NCI-H748 (cell line): ENCODE results near the gene SPINK8.
"Not testable (repeated sequence)": the region's sequence is repeated elsewhere in the genome, so short reads cannot be mapped to it uniquely, and the experiment has no call there.

ENCODE experiments used
- DNase-seq: peaks from one replicate; lab custom pipeline; 2025; ENCODE audit not compliant: unreplicated experiment; lab: John Stamatoyannopoulos, UW

The SPINK8 gene

DNA sequence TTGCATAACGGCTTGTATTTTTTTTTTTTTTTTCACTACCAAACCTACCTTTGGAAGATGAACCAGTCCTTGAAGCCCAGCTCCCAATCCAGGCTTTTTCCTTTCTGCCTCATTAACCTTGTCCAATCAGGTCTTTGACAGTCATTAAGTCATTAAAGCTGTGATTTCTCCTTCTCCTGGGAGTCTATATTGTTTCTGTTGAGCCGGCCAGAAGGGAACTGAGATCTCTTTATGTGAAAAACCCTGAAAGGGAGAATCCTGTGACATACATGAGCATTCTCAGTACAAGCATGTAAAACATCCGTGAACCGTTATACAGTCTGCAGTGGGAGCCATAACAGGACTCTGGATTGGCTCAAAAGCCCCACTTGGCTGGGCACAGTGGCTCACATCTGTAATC, 52.6 kb downstream of the SPINK8 start:
- no peak for DNase-seq

DNA sequence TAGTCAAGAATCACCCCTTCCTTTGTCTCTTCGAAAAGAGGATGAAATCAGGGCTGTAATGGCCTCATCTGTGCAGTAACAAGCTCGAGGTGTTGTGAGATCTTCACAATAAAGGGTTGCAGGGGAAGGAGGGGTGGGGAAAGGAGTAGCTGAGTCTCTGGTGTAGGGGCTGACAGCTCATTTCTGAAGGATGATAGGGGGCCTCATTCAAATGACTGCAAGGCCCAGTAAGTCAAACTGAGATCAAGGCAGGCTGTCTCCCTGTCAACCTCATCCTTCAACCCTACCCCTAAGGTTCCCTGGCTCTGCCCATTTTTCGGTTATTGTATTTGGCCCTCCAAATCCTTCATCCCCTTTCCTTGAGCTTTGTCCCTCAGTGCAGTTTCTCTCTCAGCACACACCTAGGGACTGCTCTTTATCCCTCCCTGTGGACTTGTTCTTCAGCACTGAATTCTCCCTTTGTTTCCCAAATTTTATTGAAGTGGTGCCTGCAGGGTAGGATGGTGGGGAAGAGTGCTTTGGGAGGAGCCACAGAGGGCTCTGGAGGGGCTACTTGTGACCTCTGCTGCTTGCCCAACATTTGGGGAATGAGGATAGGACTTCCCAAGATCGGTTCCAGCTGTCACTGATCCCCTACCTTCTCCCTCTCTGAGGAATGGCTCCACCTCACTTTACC, 54.4 kb downstream of the SPINK8 start:
- no peak for DNase-seq

DNA sequence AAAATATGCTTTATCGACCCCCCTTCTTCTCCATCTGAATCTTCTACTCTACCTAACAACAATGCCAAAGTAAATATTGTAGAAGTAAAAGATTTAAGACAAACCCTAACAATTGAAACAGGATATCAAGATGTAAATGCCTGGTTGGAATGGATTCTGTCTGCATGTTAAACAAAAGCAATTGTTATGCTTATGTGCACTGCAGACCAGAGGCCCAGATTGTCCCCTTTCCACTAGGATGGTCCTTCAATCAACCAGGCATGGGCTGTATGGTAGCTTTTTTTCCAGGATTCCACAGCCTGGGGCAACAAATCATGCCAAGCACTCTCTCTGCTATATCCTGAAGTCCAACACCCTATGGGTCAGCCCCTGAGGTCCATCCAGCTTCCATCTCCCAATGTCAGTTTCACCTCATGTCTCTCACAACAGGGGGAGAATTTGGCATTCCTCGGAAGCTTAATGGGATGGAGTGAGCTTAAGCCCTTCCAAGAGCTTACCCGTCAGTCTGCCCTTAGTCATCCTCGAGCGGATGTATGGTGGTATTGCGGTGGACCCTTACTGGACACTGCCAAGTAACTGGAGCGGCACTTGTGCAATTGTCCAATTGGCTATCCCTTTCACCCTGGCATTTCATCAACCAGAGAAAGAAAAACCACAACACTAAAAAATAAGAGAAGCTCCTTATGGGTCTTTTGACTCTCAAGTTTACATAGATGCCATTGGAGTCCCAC, 56.4 kb downstream of the SPINK8 start:
- DNase-seq, result no peak

DNA sequence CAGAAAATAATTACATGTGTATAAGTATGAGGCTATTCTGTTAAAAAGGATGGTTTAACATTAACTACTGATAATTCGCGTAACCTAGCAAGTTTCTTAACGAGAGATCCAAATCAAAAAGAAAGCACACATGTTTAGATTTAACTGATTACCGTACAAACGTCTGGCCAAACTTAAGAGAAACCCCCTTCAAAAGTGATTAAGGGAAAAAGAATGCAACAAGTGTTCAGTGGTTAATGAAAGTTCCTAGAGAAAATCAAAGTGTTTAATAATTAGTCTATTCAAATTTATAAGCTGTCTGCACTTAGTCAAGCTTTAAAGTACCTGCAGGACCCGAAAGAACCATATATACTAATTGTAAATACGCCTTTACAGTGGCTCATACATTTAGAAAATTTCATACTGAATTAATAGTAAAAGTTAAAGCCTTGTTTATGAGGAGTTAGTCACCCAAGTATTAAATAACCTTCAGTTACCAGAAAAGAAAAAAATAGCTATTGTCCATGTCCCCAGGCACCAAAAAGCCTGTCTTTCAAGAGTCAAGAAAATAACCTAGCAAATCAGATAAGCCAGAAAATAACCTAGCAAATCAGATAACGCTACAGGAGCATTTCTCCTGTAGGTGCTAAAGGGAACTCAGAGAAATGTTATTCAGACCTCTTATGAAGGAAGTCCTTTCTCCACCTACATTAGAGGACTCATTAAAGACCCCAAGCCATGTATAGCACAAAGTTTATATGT, 58.0 kb downstream of the SPINK8 start:
- DNase-seq, result no peak

DNA sequence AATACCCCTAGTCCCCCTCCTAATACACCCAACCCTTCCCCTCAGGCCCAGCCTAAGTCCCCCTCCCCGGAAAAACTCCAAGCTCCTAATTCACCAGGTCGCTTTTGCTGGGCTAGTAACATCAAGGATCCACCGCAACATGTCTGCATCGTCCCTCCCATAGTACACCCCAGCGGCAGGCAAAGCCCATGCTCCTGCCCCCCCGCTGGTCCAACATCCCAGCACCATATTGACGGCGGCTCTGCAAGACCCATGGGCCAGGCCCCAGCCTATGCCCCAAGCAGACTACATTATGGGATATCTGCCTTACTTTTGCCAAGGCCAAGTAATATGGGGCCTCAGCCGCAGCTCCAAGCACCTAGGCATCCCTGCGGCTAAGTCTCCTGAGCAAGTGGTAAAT, 59.0 kb downstream of the SPINK8 start:
- no peak for DNase-seq

DNA sequence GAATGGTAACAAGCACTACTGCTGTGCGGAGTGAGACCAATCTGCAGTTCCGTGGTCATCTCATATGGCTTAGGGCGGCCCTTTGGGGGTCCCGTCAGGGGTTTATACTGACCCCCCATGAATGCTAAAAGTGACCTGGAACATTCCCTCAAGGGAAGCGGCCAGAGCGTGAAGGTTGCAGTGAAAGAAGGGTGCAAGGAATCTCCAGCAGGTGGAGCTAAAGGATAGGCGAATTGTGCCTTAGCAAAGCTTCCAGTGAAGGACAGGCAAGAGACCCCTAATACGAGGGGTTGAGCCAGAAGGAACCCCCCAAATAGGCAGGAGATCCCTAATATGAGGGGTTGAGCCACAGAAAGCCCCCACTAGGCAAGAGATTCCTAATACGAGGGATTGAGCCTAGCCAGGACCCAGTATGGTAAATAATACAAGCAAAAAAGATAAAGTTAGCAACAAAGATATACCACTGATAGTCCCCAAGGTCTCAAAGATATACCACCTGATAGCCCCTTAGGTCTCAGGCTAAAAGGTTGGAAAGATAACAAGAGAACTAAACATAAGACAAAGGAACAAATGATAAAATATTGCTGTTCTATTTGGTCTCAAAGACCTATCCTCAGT, 59.8 kb downstream of the SPINK8 start:
- peak; percentile 47 for DNase-seq

DNA sequence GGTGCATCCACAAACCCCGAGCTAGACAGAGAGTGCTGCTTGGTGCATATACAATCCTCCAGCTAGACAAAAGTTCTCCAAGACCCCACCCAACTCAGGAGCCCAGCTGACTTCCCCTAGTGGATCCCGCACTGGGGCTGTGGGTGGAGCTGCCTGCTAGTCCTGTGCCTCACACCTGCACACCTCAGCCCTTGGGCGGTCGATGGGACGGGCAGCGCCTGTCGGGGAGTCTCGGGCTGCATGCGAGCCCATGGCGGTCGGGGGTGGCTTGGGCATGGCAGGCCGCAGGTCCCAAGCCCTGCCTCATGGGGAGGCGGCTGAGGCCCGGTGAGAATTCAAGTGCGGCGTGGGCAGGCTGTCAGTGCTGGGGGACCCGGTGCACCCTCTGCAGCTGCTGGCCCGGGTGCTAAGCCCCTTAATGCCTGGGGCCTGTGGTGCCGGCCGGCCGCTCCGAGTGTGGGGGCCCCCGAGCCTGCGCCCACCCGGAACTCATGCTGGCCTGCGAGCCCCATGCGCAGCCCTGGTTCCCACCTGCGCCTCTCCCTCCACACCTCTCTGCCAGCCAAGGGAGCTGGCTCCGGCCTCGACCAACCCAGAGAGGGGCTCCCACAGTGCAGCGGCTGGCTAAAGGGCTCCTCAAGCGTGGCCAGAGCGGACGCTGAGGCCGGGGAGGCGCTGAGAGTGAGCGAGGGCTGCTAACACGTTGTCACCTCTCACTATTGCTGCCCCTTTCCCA, 61.5 kb downstream of the SPINK8 start:
- DNase-seq, result no peak

DNA sequence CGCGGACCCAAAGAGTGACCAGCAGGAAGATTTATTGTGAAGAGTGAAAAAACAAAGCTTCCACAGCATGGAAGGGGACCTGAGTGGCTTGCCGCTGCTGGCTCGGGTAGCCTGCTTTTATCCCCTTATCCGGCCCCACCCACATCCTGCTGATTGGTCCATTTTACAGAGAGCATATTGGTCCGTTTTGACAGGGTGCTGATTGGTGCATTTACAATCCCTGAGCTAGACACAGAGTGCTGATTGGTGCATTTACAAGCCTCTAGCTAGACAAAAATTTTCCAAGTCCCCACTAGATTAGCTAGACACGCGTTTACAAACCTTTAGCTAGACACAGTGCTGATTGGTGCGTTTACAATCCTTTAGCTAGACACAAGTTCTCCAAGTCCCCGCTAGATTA, 62.2 kb downstream of the SPINK8 start:
- DNase-seq, result not testable (repeated sequence)

DNA sequence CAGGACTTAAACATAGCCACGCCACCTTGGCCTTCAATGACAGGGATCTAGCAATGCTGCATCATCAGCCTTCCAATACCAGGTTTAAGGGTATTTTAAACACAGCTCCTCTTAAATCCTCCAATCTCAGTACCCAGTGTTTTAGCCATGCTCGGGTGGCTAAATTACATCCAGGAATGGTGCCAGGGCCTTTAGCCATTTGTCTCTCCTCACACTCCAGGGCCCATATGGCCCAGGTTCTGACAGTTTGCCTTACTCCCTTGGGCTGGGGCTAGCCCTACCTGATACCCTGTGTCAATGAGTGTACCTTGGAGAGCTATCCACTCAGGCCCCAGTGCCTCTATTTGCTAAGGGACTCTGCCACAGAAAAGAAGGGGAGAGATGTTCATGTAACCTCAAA, 63.2 kb downstream of the SPINK8 start:
- no peak for DNase-seq

DNA sequence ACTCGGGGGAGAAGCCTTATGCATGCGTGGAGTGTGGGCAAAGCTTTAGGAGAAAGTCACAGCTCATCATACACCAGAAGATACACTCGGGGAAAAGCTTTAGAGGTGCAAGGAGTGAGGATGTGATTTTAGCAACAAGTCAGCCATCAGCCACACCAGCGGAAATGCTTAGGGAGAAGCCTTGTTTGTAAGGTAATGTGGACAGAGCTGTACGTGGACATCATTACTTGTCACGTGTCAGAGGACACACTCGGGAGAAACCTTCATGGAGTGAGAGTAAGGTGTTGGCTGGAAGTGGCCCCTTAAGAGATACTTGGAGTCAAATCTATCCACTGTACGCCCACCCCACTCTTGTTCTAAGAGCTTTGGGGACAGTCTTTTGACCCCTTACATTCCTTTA, 63.9 kb downstream of the SPINK8 start:
- no peak for DNase-seq

DNA sequence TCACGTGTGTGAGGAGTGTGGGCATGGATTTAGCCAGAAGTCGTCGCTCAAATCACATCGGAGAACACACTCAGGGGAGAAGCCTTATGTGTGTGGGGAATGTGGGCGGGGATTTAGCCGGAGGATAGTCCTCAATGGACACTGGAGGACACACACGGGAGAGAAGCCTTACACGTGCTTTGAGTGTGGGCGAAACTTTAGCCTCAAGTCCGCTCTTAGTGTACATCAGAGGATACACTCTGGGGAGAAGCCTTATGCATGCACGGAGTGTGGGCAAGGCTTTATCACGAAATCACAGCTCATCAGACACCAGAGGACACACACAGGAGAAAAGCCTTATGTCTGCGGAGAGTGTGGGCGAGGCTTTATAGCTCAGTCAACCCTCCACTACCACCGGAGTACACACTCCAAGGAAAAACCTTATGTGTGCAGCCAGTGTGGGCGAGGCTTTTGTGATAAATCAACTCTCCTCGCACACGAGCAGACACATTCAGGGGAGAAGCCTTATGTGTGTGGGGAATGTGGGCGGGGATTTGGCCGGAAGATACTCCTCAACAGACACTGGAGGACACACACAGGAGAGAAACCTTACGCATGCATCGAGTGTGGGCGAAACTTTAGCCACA, 64.4 kb downstream of the SPINK8 start:
- no peak for DNase-seq

DNA sequence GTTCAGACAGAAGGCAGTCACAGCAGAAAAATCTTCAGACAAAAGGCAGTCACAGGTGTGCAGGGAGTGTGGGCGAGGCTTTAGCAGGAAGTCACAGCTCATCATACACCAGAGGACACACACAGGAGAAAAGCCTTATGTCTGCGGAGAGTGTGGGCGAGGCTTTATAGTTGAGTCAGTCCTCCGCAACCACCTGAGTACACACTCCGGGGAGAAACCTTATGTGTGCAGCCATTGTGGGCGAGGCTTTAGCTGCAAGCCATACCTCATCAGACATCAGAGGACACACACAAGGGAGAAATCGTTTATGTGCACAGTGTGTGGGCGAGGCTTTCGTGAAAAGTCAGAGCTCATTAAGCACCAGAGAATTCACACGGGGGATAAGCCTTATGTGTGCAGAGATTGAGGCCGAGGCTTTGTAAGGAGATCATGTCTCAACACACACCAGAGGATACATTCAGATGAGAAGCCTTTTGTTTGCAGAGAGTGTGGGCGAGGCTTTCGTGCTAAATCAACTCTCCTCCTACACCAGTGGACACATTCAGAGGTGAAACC, 65.0 kb downstream of the SPINK8 start:
- peak; percentile 84 for DNase-seq

DNA sequence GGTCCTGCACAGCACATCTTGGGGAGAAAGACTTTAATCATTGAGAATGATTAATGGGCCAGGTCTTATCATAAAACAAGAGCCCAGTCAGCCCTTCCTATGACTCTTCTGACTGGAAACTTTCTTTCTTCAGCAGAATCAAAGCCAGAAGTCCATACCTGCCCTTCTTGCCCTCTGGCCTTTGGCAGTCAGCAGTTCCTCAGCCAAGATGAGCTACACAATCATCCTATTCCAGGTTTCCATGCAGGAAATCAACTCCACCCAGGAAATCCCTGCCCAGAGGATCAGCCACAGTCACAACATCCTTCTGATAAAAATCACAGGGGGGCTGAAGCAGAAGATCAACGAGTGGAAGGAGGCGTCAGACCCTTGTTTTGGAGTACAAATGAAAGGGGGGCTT, 65.7 kb downstream of the SPINK8 start:
- no peak for DNase-seq

DNA sequence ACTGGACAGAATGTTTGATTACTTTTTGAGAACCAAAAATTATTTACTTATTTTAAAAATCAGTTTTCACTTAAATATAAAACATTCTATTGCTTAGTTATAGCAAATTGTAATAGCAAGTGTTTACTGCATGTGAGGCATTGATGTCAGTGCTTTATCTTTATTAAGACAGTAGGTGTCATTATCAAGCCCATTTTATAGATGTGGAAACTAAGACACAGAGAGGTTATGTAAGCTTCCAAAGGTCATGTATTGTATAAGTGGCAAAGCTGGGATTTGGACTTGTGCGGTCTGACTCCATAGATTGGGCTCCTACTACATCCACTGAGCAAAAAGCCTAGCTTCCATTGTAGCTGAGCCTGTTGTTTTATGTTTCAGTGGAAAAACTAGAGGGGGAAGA, 74.9 kb downstream of the SPINK8 start:
- DNase-seq, result no peak
